ENCODE data around the gene COA8.

Gene COA8

GRCh38 chr14:103556946-103557758, 5.6 kb upstream of the COA8 start:
- FAIRE-seq (no peak), DNase-seq (ENCODE audit: insufficient read length) (no peak)
- TF ChIP-seq TAF1 (IDR thresholded peaks at IDR 0.05; ENCODE audit: borderline replicate concordance, low read depth, low read length) (no peak), POLR2A (IDR thresholded peaks at IDR 0.05; ENCODE audit: low read depth, low read length) (0 out of 2 replicates have a peak, but pooled peaks have one; percentile 19), POLR2AphosphoS5 (IDR thresholded peaks at IDR 0.05; ENCODE audit: low read depth, low read length) (no peak)

- TF ChIP-seq POLR2A (IDR thresholded peaks at IDR 0.05; ENCODE audit: low read depth, low read length) = no peak
- TF ChIP-seq POLR2AphosphoS5 (IDR thresholded peaks at IDR 0.05; ENCODE audit: low read depth, low read length) = no peak
- no peak for TF ChIP-seq TAF1 (IDR thresholded peaks at IDR 0.05; ENCODE audit: borderline replicate concordance, low read depth, low read length)
- DNase-seq (ENCODE audit: insufficient read length) (no peak), FAIRE-seq (no peak)
Measured at GRCh38 chr14:103558071-103558882, 4.5 kb upstream of the COA8 start.

GRCh38 chr14:103559766-103560165, 3.0 kb upstream of the COA8 start:
- FAIRE-seq (no peak), DNase-seq (ENCODE audit: insufficient read length) (no peak)

GRCh38 chr14:103560691-103561090, 2.1 kb upstream of the COA8 start:
- no peak for TF ChIP-seq POLR2A (IDR thresholded peaks at IDR 0.05; ENCODE audit: low read depth, low read length)
- no peak for TF ChIP-seq TAF1 (IDR thresholded peaks at IDR 0.05; ENCODE audit: borderline replicate concordance, low read depth, low read length)
- no peak for TF ChIP-seq POLR2AphosphoS5 (IDR thresholded peaks at IDR 0.05; ENCODE audit: low read depth, low read length)
- FAIRE-seq (no peak), DNase-seq (ENCODE audit: insufficient read length) (no peak)

More at GRCh38 chr14:103559766-103560165, 3.0 kb upstream of the COA8 start:
- TF ChIP-seq TAF1 (IDR thresholded peaks at IDR 0.05; ENCODE audit: borderline replicate concordance, low read depth, low read length) (no peak), POLR2A (IDR thresholded peaks at IDR 0.05; ENCODE audit: low read depth, low read length) (no peak)

DNA sequence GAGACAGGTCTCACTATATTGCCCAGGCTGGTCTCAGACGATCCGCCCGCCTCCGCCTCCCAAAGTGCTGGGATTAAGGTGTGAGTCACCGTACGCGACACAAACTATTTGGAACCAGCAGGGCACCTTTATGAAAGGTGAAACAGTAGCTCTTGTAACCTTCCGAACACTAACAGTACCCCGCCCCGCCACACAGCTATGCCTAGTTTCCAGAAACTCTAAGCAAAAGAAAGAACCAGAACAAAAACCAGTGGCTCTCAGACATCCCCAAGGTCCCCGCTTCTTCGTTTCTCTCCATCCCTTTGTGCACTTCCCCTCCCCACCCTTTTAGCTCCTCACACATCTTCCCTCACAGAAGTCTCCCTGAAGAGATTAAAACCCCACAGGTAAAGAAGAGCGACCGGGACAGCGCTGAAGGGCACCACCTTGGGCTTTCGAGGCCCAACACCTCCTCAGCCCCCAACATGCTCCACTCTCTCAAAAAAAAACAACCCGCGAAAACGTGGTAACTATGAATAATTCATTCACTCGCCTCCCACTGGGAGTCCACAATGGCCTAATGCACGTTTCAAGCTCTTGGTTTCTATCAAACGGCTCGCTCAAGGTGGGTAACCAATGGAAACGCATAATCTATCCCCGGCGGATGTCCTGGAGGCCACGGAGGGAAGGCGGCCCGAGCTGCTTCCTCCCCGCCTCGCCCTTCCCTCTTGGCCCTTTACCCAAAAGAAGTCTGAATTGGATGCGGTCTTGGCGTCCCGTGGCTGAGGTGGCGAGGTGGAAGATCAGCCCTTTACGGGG, 1.2 kb upstream of the COA8 start:
- peak; percentile 55 for DNase-seq (ENCODE audit: insufficient read length)
- TF ChIP-seq POLR2AphosphoS5 (IDR thresholded peaks at IDR 0.05; ENCODE audit: low read depth, low read length) (no peak), TAF1 (IDR thresholded peaks at IDR 0.05; ENCODE audit: borderline replicate concordance, low read depth, low read length) (no peak), POLR2A (IDR thresholded peaks at IDR 0.05; ENCODE audit: low read depth, low read length) (no peak)
- no peak for FAIRE-seq

- no peak for TF ChIP-seq POLR2A (IDR thresholded peaks at IDR 0.05; ENCODE audit: low read depth, low read length)
- peak; percentile 13 for TF ChIP-seq POLR2AphosphoS5 (IDR thresholded peaks at IDR 0.05; ENCODE audit: low read depth, low read length)
- no peak for TF ChIP-seq TAF1 (IDR thresholded peaks at IDR 0.05; ENCODE audit: borderline replicate concordance, low read depth, low read length)
- FAIRE-seq = no peak
- DNase-seq (ENCODE audit: insufficient read length) = no peak
Measured at GRCh38 chr14:103562179-103562428, 656 bp upstream of the COA8 start.

GRCh38 chr14:103563226-103563620, 463 bp downstream of the COA8 start:
- DNase-seq (ENCODE audit: insufficient read length) (no peak), FAIRE-seq (no peak)
- no peak for TF ChIP-seq POLR2A (IDR thresholded peaks at IDR 0.05; ENCODE audit: low read depth, low read length)
- no peak for TF ChIP-seq TAF1 (IDR thresholded peaks at IDR 0.05; ENCODE audit: borderline replicate concordance, low read depth, low read length)
- no peak for TF ChIP-seq POLR2AphosphoS5 (IDR thresholded peaks at IDR 0.05; ENCODE audit: low read depth, low read length)

DNA sequence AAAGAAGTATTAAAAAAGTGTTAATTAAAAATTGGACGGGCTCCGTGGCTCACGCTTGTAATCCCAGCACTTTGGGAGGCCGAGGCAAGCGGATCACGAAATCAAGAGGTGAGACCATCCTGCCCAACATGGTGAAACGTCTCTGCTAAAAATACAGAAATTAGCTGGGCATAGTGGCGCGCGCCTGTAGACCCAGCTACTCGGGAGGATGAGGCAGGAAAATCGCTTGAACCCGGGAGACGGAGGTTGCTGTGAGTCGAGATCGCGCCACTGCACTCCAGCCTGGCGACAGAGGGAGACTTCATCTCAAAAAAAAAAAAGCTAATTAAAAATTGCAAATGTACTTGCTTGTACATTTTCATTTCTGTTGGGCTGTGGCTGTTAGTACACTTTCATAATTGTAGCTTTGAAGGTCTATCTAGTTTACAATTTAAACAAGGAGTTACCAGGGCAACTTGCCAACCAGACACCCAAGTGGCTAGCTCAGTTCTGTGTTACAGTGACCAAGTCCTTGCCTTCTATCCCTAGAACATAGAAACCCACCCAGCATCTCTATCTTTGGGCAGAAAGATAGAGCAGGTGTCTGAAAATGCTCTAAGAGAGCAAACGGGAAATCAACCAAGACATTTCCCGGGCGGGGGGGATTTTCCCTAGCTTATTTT, 1.2 kb downstream of the COA8 start:
- FAIRE-seq = no peak
- TF ChIP-seq POLR2A (IDR thresholded peaks at IDR 0.05; ENCODE audit: low read depth, low read length) = no peak
- no peak for TF ChIP-seq POLR2AphosphoS5 (IDR thresholded peaks at IDR 0.05; ENCODE audit: low read depth, low read length)
- TF ChIP-seq TAF1 (IDR thresholded peaks at IDR 0.05; ENCODE audit: borderline replicate concordance, low read depth, low read length) = no peak
- DNase-seq (ENCODE audit: insufficient read length) = no peak

- FAIRE-seq = no peak
- DNase-seq (ENCODE audit: insufficient read length) = no peak
- TF ChIP-seq TAF1 (IDR thresholded peaks at IDR 0.05; ENCODE audit: borderline replicate concordance, low read depth, low read length) (no peak), POLR2AphosphoS5 (IDR thresholded peaks at IDR 0.05; ENCODE audit: low read depth, low read length) (no peak), POLR2A (IDR thresholded peaks at IDR 0.05; ENCODE audit: low read depth, low read length) (no peak)
Measured at GRCh38 chr14:103568952-103569351, 6.2 kb downstream of the COA8 start.

GRCh38 chr14:103569408-103569807, 6.6 kb downstream of the COA8 start:
- TF ChIP-seq POLR2A (IDR thresholded peaks at IDR 0.05; ENCODE audit: low read depth, low read length) (no peak), TAF1 (IDR thresholded peaks at IDR 0.05; ENCODE audit: borderline replicate concordance, low read depth, low read length) (no peak), POLR2AphosphoS5 (IDR thresholded peaks at IDR 0.05; ENCODE audit: low read depth, low read length) (no peak)
- no peak for FAIRE-seq
- no peak for DNase-seq (ENCODE audit: insufficient read length)

GRCh38 chr14:103574104-103574503, 11.3 kb downstream of the COA8 start:
- DNase-seq (ENCODE audit: insufficient read length) (no peak), FAIRE-seq (no peak)
- no peak for TF ChIP-seq TAF1 (IDR thresholded peaks at IDR 0.05; ENCODE audit: borderline replicate concordance, low read depth, low read length)
- TF ChIP-seq POLR2AphosphoS5 (IDR thresholded peaks at IDR 0.05; ENCODE audit: low read depth, low read length) = no peak
- no peak for TF ChIP-seq POLR2A (IDR thresholded peaks at IDR 0.05; ENCODE audit: low read depth, low read length)
